Keratinocyte (primary cell): Measurements from ENCODE around the gene TMCO1. TPM values are rescaled to one million over a fixed set of nuclear protein-coding genes. Genes with fewer than 3 reads are reported as not detected.
"Not testable (repeated sequence)": the region's sequence is repeated elsewhere in the genome, so short reads cannot be mapped to it uniquely, and the experiment has no call there.

Experiments used
- DNase-seq: peaks from one replicate; pipeline ENCODE4 v3.0.0-alpha.2; 2011; ENCODE audit warnings: low read depth, missing footprints, low spot score
- FAIRE-seq: peaks from 2 replicates; lab custom pipeline; 2011; peaks lifted over from hg19 to GRCh38; lab: Jason Lieb, UNC
- H2AFZ ChIP-seq: 2 replicates; pipeline ENCODE4 v1.6.0; 2012; ENCODE audit warnings: low read length, control low read depth, inconsistent platforms; ENCODE audit not compliant: control insufficient read depth
- H3K27ac ChIP-seq: 2 replicates; pipeline ENCODE4 v1.5.1; 2011; ENCODE audit warnings: low read length; ENCODE audit not compliant: control insufficient read depth, insufficient read depth
- H3K27me3 ChIP-seq: 3 replicates; pipeline ENCODE4 v1.6.0; 2011; ENCODE audit warnings: low read length; ENCODE audit not compliant: control insufficient read depth, insufficient read depth; ENCODE audit errors: extremely low read depth
- H3K36me3 ChIP-seq, 2 experiments: 2 replicates in 1 of 2; 3 replicates in 1 of 2; pipeline ENCODE4 v1.5.1; 2011; ENCODE audit warnings: low read length in 2 of 2, mild to moderate bottlenecking in 1 of 2; ENCODE audit not compliant: control insufficient read depth in 2 of 2, insufficient read depth in 2 of 2; ENCODE audit errors: extremely low read depth in 1 of 2
- H3K4me1 ChIP-seq: 3 replicates; pipeline ENCODE4 v1.5.1; 2011; ENCODE audit warnings: low read length; ENCODE audit not compliant: control insufficient read depth, insufficient read depth; ENCODE audit errors: extremely low read depth
- H3K4me2 ChIP-seq: 3 replicates; pipeline ENCODE4 v1.6.0; 2011; ENCODE audit warnings: low read depth, low read length; ENCODE audit not compliant: control insufficient read depth, insufficient read depth; ENCODE audit errors: extremely low read depth
- H3K4me3 ChIP-seq, 3 experiments: fragments of 200-600 bp in 1 of 3; sonication (generic) in 1 of 3; 2 replicates in 2 of 3; 3 replicates in 1 of 3; pipeline ENCODE4 v1.5.1; 2011 to 2016; ENCODE audit warnings: low read length in 3 of 3, mild to moderate bottlenecking in 3 of 3, control low read depth in 2 of 3, inconsistent platforms in 1 of 3, low read depth in 1 of 3, mixed read lengths in 1 of 3, mixed run types in 1 of 3, moderate library complexity in 1 of 3; ENCODE audit not compliant: control insufficient read depth in 2 of 3, insufficient read depth in 2 of 3; ENCODE audit errors: extremely low read depth in 1 of 3
- H3K79me2 ChIP-seq: 2 replicates; pipeline ENCODE4 v1.6.0; 2012; ENCODE audit warnings: low read length; ENCODE audit not compliant: control insufficient read depth, insufficient read depth
- H3K9ac ChIP-seq: 3 replicates; pipeline ENCODE4 v1.6.0; 2011; ENCODE audit warnings: low read length; ENCODE audit not compliant: control insufficient read depth, insufficient read depth; ENCODE audit errors: extremely low read depth
- H3K9me1 ChIP-seq: 3 replicates; pipeline ENCODE4 v1.6.0; 2011; ENCODE audit warnings: low read length; ENCODE audit not compliant: control insufficient read depth, insufficient read depth; ENCODE audit errors: extremely low read depth
- H3K9me3 ChIP-seq: 2 replicates; pipeline ENCODE4 v1.5.1; 2012; ENCODE audit warnings: low read depth, low read length; ENCODE audit not compliant: control insufficient read depth
- H4K20me1 ChIP-seq: 3 replicates; pipeline ENCODE4 v1.6.0; 2011; ENCODE audit warnings: low read length; ENCODE audit not compliant: control insufficient read depth, insufficient read depth; ENCODE audit errors: extremely low read depth
- CTCF ChIP-seq, 3 experiments: IDR thresholded peaks in 1 of 3; conservative IDR thresholded peaks in 1 of 3; optimal IDR thresholded peaks in 1 of 3; 2 replicates in 2 of 3; 3 replicates in 1 of 3; pipeline versions ENCODE3 to v1.5.1; 2011; ENCODE audit warnings: low read length in 3 of 3, mild to moderate bottlenecking in 3 of 3, moderate library complexity in 2 of 3, control low read depth in 1 of 3, inconsistent platforms in 1 of 3; ENCODE audit not compliant: insufficient read depth in 2 of 3; ENCODE audit errors: extremely low read depth in 1 of 3
- EZH2 ChIP-seq: IDR thresholded peaks from one replicate; pipeline ENCODE4 v1.6.1; 2012; ENCODE audit warnings: inconsistent platforms, mild to moderate bottlenecking, low read length, moderate library complexity
- dilution Hi-C: fragments of 300-500 bp; cut with MboI; formaldehyde crosslinking; loops from one replicate; pipeline ENCODE4 v1.7.0; 2020; ENCODE audit warnings: low sequenced_read_pairs; ENCODE audit not compliant: extremely low pct_ligation_motif_present
- polyA plus RNA-seq, 5 experiments: library from polyadenylated mRNA; depleted of rRNA in 3 of 5; stranded (reverse) in 3 of 5; stranded (forward) in 1 of 5; unstranded in 1 of 5; fragments of >200 nt; gene quantifications; 1 replicate in 1 of 5; 2 replicates in 3 of 5; 3 replicates in 1 of 5; pipeline versions ENCODE4 v1.2.1 to v1.2.3, GENCODE V29; 2011 to 2012; ENCODE audit warnings: missing spikeins in 2 of 5, low read depth in 1 of 5, low replicate concordance in 1 of 5

The TMCO1 gene
- polyA plus RNA-seq, 1 donor (not counting 4 experiments of a cell fraction or from before 2014, with no cell fraction given): 172 TPM

GRCh38 chr1:165703648-165704047, 65.0 kb downstream of the TMCO1 start:
- Histone ChIP-seq H3K27ac (no peak overlapping the region), H3K27me3 (no peaks in the 10 kb centered on the region), H3K79me2 (no peaks in the 10 kb centered on the region), H3K9me3 (no peaks in the 10 kb centered on the region), H3K9ac (no peak overlapping the region), H3K4me2 (no peak overlapping the region), H2AFZ (no peak overlapping the region), H3K36me3 (no peaks in the 10 kb centered on the region), H4K20me1 (no peaks in the 10 kb centered on the region), H3K9me1 (no peaks in the 10 kb centered on the region), H3K4me3 (no peak overlapping the region), H3K4me1 (peaks cover 3% of the 10 kb centered on the region)
- FAIRE-seq (no peak), DNase-seq (no peak)
- TF ChIP-seq EZH2: no peak
- TF ChIP-seq CTCF (optimal IDR thresholded peaks at IDR 0.05 in 1 of 3, IDR thresholded peaks at IDR 0.05 in 1 of 3, conservative IDR thresholded peaks at IDR 0.05 in 1 of 3; ENCODE audit: extremely low read depth in 1 of 3, insufficient read depth in 2 of 3, low read length in 3 of 3): no peak
- dilution Hi-C loops: no loop called here

GRCh38 chr1:165701922-165702321, 66.7 kb downstream of the TMCO1 start:
- H3K9ac ChIP-seq, H3K4me1 ChIP-seq, H2AFZ ChIP-seq, DNase-seq, H3K79me2 ChIP-seq, H3K4me2 ChIP-seq, H4K20me1 ChIP-seq, FAIRE-seq, H3K27ac ChIP-seq, dilution Hi-C loops, H3K9me3 ChIP-seq, H3K4me3 ChIP-seq, H3K36me3 ChIP-seq, H3K27me3 ChIP-seq, H3K9me1 ChIP-seq: not testable (repeated sequence)

- Histone ChIP-seq H3K9me1 (no peaks in the 10 kb centered on the region), H3K27me3 (no peaks in the 10 kb centered on the region), H3K9ac (no peak overlapping the region), H3K36me3 (no peaks in the 10 kb centered on the region), H3K9me3 (no peaks in the 10 kb centered on the region), H3K27ac (no peak overlapping the region), H3K79me2 (peaks cover 25% of the 10 kb centered on the region), H2AFZ (no peak overlapping the region), H3K4me1 (peaks cover 16% of the 10 kb centered on the region), H4K20me1 (no peaks in the 10 kb centered on the region), H3K4me2 (no peak overlapping the region), H3K4me3 (no peak overlapping the region)
- no peak for TF ChIP-seq CTCF (optimal IDR thresholded peaks at IDR 0.05 in 1 of 3, IDR thresholded peaks at IDR 0.05 in 1 of 3, conservative IDR thresholded peaks at IDR 0.05 in 1 of 3; ENCODE audit: extremely low read depth in 1 of 3, insufficient read depth in 2 of 3, low read length in 3 of 3)
- TF ChIP-seq EZH2: no peak
- DNase-seq (no peak), FAIRE-seq (no peak)
- dilution Hi-C loops: no loop called here
Measured at GRCh38 chr1:165699577-165699976, 69.1 kb downstream of the TMCO1 start.
